ENCODE measurements around the gene SOCS4. TPM values are rescaled to one million over a fixed set of nuclear protein-coding genes. Genes with fewer than 3 reads are reported as not detected.

Gene SOCS4
- total and polyA plus RNA-seq, 12 donors: 4.5 to 23.1 (median 11.6) TPM

DNA sequence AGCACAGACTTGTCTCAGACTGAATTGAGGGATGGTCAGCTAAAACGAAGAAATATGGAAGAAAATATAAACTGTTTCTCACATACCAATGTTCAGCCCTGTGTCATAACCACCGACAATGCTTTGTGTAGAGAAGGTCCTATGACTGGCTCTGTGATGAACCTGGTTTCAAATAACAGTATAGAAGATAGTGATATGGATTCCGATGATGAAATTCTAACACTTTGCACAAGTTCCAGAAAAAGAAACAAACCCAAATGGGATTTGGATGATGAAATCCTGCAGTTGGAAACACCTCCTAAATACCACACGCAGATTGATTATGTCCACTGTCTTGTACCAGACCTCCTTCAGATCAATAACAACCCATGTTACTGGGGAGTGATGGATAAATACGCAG lies 16.5 kb downstream of the SOCS4 start:
- no peaks in the 10 kb centered on the region for H3K9me3 ChIP-seq (replicated peaks in 1 of 3)
- peaks cover 0 to 12% of the 10 kb centered on the region in 2 donors for H3K36me3 ChIP-seq (replicated peaks in 1 of 2)
- H3K4me3 ChIP-seq: no peak overlapping the region
- no peak for DNase-seq
- no peaks in the 10 kb centered on the region for H3K27me3 ChIP-seq
- WGBS, 4 donors: 93 to 95% (median 95%) methylated on average over 5 of the region's 5 CpGs
- H3K27ac ChIP-seq: no peak overlapping the region
- intact Hi-C loops (cut with DNase I): no loop called here
- H3K4me1 ChIP-seq (replicated peaks in 1 of 2): peaks cover 0 to 4% of the 10 kb centered on the region in 2 donors
- no peak for TF ChIP-seq POLR2A (IDR thresholded peaks at IDR 0.05)
- TF ChIP-seq, protein P1, sequence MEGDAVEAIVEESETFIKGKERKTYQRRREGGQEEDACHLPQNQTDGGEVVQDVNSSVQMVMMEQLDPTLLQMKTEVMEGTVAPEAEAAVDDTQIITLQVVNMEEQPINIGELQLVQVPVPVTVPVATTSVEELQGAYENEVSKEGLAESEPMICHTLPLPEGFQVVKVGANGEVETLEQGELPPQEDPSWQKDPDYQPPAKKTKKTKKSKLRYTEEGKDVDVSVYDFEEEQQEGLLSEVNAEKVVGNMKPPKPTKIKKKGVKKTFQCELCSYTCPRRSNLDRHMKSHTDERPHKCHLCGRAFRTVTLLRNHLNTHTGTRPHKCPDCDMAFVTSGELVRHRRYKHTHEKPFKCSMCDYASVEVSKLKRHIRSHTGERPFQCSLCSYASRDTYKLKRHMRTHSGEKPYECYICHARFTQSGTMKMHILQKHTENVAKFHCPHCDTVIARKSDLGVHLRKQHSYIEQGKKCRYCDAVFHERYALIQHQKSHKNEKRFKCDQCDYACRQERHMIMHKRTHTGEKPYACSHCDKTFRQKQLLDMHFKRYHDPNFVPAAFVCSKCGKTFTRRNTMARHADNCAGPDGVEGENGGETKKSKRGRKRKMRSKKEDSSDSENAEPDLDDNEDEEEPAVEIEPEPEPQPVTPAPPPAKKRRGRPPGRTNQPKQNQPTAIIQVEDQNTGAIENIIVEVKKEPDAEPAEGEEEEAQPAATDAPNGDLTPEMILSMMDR (IDR thresholded peaks at IDR 0.05): no peak

DNA sequence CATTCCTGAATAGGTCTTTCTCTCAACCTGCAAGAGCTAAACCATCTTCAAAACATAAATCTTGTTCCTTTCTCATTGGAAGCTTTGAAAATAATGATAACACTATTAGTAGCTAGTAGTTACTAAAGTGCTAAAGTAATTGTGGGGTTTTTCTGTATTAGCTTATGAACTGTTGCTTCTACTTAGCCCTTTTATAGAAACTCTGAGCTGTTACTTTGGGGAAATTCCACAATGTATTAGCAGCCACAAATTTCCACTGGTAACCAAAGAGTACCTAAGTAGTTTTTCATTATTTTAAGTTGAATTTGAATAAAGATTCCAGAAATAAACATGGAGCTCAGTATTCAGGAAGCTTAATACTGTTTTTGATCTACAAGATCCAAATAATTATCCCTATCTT lies 18.1 kb downstream of the SOCS4 start:
- intact Hi-C loops (cut with DNase I): no loop called here
- H3K4me1 ChIP-seq (replicated peaks in 1 of 2): no peaks in the 10 kb centered on the region
- TF ChIP-seq, protein P1 (IDR thresholded peaks at IDR 0.05): no peak
- TF ChIP-seq POLR2A (IDR thresholded peaks at IDR 0.05): no peak
- DNase-seq: no peak
- H3K36me3 ChIP-seq (replicated peaks in 1 of 2): peaks cover 0 to 12% of the 10 kb centered on the region in 2 donors
- no peak overlapping the region for H3K4me3 ChIP-seq
- no peaks in the 10 kb centered on the region for H3K27me3 ChIP-seq
- no peaks in the 10 kb centered on the region for H3K9me3 ChIP-seq (replicated peaks in 1 of 3)
- no peak overlapping the region for H3K27ac ChIP-seq

DNA sequence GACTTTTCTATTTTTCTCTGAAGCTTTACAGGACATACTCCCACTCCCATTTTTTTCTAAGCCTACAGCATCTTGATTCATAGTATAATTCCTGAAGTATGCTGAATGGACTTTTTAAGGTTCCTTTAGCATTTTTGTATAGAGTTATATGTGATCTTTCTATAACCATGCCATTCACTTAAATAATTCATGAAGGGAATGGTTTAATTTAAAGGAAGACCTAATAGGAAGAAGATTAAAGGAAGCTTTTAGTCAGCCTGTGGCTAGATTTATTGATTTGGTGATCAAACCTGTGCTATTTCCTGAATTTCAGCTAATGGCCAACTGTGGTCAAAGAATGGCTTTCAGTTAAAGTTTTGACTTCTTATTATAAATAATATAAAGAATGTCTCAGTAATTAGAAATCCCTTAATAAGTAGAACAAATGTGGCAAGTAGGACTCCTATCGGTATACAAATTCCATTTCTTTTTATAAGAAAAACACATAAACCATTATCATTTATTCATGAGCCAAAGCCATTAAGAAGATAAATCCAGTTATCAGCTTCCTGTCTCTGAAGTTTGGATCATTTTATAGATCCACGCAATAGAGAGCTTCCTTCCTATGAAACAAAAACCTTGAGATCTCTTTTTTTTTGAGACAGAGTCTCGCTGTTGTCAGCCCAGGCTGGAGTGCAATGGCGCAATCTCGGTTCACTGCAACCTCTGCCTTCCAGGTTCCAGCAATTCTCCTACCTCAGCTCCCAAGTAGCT lies 20.4 kb downstream of the SOCS4 start:
- 83 to 90% (median 88%) methylated on average over 5 of the region's 5 CpGs for WGBS, 4 donors
- TF ChIP-seq POLR2A (IDR thresholded peaks at IDR 0.05): no peak
- TF ChIP-seq, protein P1 (IDR thresholded peaks at IDR 0.05): no peak
- no peaks in the 10 kb centered on the region for H3K9me3 ChIP-seq (replicated peaks in 1 of 3)
- peaks cover 0 to 12% of the 10 kb centered on the region in 2 donors for H3K36me3 ChIP-seq (replicated peaks in 1 of 2)
- intact Hi-C loops (cut with DNase I): no loop called here
- no peak overlapping the region for H3K4me3 ChIP-seq
- no peaks in the 10 kb centered on the region for H3K27me3 ChIP-seq
- no peak overlapping the region for H3K27ac ChIP-seq
- H3K4me1 ChIP-seq (replicated peaks in 1 of 2): peaks cover 0 to 8% of the 10 kb centered on the region in 2 donors
- no peak for DNase-seq

DNA sequence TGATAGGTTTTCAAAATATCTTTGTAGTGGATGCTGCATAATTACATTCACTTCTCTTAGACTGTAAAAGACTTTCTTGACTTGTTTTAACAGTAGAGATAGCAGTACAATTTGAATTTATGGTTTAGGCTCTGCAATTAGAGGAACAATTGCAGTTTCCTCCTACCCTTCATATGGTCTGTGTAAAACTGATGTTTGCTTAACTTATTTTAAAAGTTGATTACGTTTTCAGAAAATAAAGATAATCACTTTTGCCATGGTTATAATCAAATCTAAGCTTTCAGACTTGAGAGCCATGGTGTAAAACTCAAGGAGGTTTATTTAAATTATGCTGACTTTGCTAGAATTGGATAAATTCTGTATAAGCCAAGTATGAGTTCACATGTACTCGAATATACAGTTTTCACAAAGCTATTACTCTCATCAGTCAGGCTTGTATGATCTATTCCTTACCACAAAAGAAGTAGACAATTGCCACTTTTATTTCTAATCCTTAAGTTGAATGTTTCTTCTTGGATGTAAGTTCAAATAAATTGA lies 21.9 kb downstream of the SOCS4 start:
- TF ChIP-seq, protein P1 (IDR thresholded peaks at IDR 0.05): no peak
- TF ChIP-seq POLR2A (IDR thresholded peaks at IDR 0.05): no peak
- Histone ChIP-seq H3K36me3 (replicated peaks in 1 of 2) (peaks cover 0 to 1% of the 10 kb centered on the region in 2 donors), H3K27me3 (no peaks in the 10 kb centered on the region), H3K9me3 (replicated peaks in 1 of 3) (no peaks in the 10 kb centered on the region), H3K4me3 (no peak overlapping the region), H3K4me1 (replicated peaks in 1 of 2) (peaks cover 0 to 23% of the 10 kb centered on the region in 2 donors), H3K27ac (no peak overlapping the region)
- intact Hi-C loops (cut with DNase I): no loop called here
- no peak for DNase-seq
- WGBS, 4 donors: 74 to 89% (median 80%) methylated on average over 2 of the region's 2 CpGs

Data from adrenal gland (tissue), 12 donors.